HepG2 (cell line): ENCODE results near the gene LGR6. TPM values are rescaled to one million over a fixed set of nuclear protein-coding genes. Genes with fewer than 3 reads are reported as not detected.

Experiments used
- ATAC-seq: fragments of 200-7000 bp; cut with Tn5 transposase; 3 replicates; pipeline ENCODE4 v1.9.1; 2020; ENCODE audit warnings: mild to moderate bottlenecking, moderate library complexity
- BruUV-seq: library from RNA; stranded (reverse); fragments of 400-500 nt; replicated peaks from 2 replicates; lab custom pipeline; 2021; lab: Mats Ljungman, UMichigan
- CTCF ChIA-PET: fragments of 300-600 bp; formaldehyde crosslinking; extraction: SDS; loops from one replicate; lab custom pipeline; 2021; ENCODE audit warnings: low total read pairs, inconsistent platforms, low intra/inter-chr PET ratio; lab: Yijun Ruan, JAX
- POLR2A ChIA-PET: fragments of 350-600 bp; sonication (Branson Sonifier 250); formaldehyde crosslinking; loops from one replicate; lab custom pipeline; 2020; ENCODE audit warnings: antibody characterized with exemption, inconsistent platforms; lab: Yijun Ruan, JAX
- DNase-seq: peaks from one replicate; pipeline ENCODE4 v3.0.0-alpha.2; 2015; ENCODE audit warnings: low spot score
- FAIRE-seq: peaks from 3 replicates; lab custom pipeline; 2011; peaks lifted over from hg19 to GRCh38; lab: Jason Lieb, UNC
- H2AFZ ChIP-seq: one replicate; pipeline ENCODE4 v1.6.1; 2011; ENCODE audit warnings: low read length, inconsistent platforms
- H3K27ac ChIP-seq: fragments of 300-600 bp; 3 replicates; pipeline ENCODE4 v1.8.0; 2011; ENCODE audit warnings: mixed run types, mild to moderate bottlenecking, mixed read lengths, low read length, inconsistent platforms; ENCODE audit not compliant: insufficient read depth; ENCODE audit errors: extremely low read length
- H3K27me3 ChIP-seq, 2 experiments: fragments of 200-600 bp in 1 of 2; 2 replicates in 1 of 2; 3 replicates in 1 of 2; pipeline versions ENCODE4 v1.6.0 to v1.8.0; 2011; ENCODE audit warnings: low read length in 2 of 2, mild to moderate bottlenecking in 2 of 2, moderate library complexity in 2 of 2, inconsistent platforms in 1 of 2; ENCODE audit not compliant: insufficient read depth in 2 of 2, control insufficient read depth in 1 of 2
- H3K36me3 ChIP-seq, 2 experiments: fragments of 200-600 bp in 1 of 2; replicated peaks in 1 of 2; 2 replicates in 1 of 2; 3 replicates in 1 of 2; pipeline versions ENCODE4 v1.5.1 to v1.8.0; 2011; ENCODE audit warnings: low read length in 2 of 2, inconsistent platforms in 1 of 2; ENCODE audit not compliant: insufficient read depth in 2 of 2, control insufficient read depth in 1 of 2
- H3K4me1 ChIP-seq: 2 replicates; pipeline ENCODE4 v1.5.1; 2012; ENCODE audit warnings: low read length, inconsistent platforms; ENCODE audit not compliant: insufficient read depth
- H3K4me2 ChIP-seq: 2 replicates; pipeline ENCODE4 v1.6.0; 2011; ENCODE audit warnings: low read depth, low read length, inconsistent platforms
- H3K4me3 ChIP-seq, 3 experiments: fragments of 200-600 bp in 1 of 3; sonication (generic), shearing (Covaris generic) in 1 of 3; replicated peaks in 1 of 3; 2 replicates each; pipeline ENCODE4 v1.5.1; 2011 to 2016; ENCODE audit warnings: low read length in 3 of 3, inconsistent platforms in 2 of 3, low read depth in 2 of 3, mild to moderate bottlenecking in 2 of 3, control low read depth in 1 of 3, mixed read lengths in 1 of 3; ENCODE audit not compliant: insufficient read depth in 1 of 3
- H3K79me2 ChIP-seq: one replicate; pipeline ENCODE4 v1.6.1; 2011; ENCODE audit warnings: low read length, inconsistent platforms; ENCODE audit not compliant: insufficient read depth
- H3K9ac ChIP-seq: 2 replicates; pipeline ENCODE4 v1.6.0; 2011; ENCODE audit warnings: mild to moderate bottlenecking, low read depth, low read length, inconsistent platforms; ENCODE audit not compliant: insufficient read depth
- H3K9me3 ChIP-seq: 2 replicates; pipeline ENCODE4 v1.5.1; 2012; ENCODE audit warnings: mild to moderate bottlenecking, low read length
- H4K20me1 ChIP-seq: 2 replicates; pipeline ENCODE4 v1.6.0; 2011; ENCODE audit warnings: inconsistent platforms, mild to moderate bottlenecking, low read length, moderate library complexity; ENCODE audit not compliant: insufficient read depth
- HES4 ChIP-seq: sonication (generic); formaldehyde crosslinking; IDR thresholded peaks from 2 replicates; pipeline ENCODE4 v1.9.0; 2021; ENCODE audit warnings: mild to moderate bottlenecking, missing genetic modification reagents, borderline replicate concordance
- MAF1 ChIP-seq: sonication (generic); formaldehyde crosslinking; IDR thresholded peaks from 2 replicates; pipeline ENCODE4 v1.5.0; 2020; ENCODE audit warnings: missing genetic modification reagents, borderline replicate concordance
- REST ChIP-seq, 2 experiments: IDR thresholded peaks; 2 replicates each; pipeline ENCODE4 v1.6.1; 2011 to 2012; ENCODE audit warnings: low read length in 2 of 2, borderline replicate concordance in 1 of 2, low read depth in 1 of 2, mild to moderate bottlenecking in 1 of 2, moderate library complexity in 1 of 2
- TBP ChIP-seq: sonication (generic); formaldehyde crosslinking; IDR thresholded peaks from 2 replicates; pipeline ENCODE4 v1.5.0; 2020; ENCODE audit warnings: missing genetic modification reagents
- TIGD3 ChIP-seq: sonication (generic); formaldehyde crosslinking; IDR thresholded peaks from 2 replicates; pipeline ENCODE4 v1.5.1; 2020; ENCODE audit warnings: mild to moderate bottlenecking, missing genetic modification reagents, borderline replicate concordance
- TSC22D2 ChIP-seq: sonication (generic); formaldehyde crosslinking; IDR thresholded peaks from 2 replicates; pipeline ENCODE4 v1.5.1; 2020; ENCODE audit warnings: missing genetic modification reagents, mild to moderate bottlenecking, borderline replicate concordance
- ZBTB42 ChIP-seq: sonication (generic); formaldehyde crosslinking; IDR thresholded peaks from 2 replicates; pipeline ENCODE4 v1.5.0; 2020; ENCODE audit warnings: mild to moderate bottlenecking, missing genetic modification reagents
- ZBTB43 ChIP-seq: sonication (generic); formaldehyde crosslinking; conservative IDR thresholded peaks from 2 replicates; pipeline ENCODE4 v1.4.0; 2020; ENCODE audit warnings: missing genetic modification reagents
- WGBS: methylation state at CpG from one replicate; pipeline ENCODE4 v1.1.6; 2017; ENCODE audit warnings: low lambda C conversion rate; 5-methylcytosine and 5-hydroxymethylcytosine counted together
- in situ Hi-C: cut with HindIII; loops from 2 replicates; pipeline ENCODE4 v1.10.0; 2017; ENCODE audit warnings: low pct_unique_long_range_greater_than_20kb; ENCODE audit not compliant: extremely low pct_ligation_motif_present
- intact Hi-C: fragments of 100-400 bp; cut with micrococcal nuclease; formaldehyde crosslinking; loops from one replicate; pipeline ENCODE4 v1.10.0; 2022; ENCODE audit not compliant: unreplicated experiment
- polyA plus RNA-seq, 8 experiments: library from polyadenylated mRNA; depleted of rRNA in 3 of 8; stranded (reverse) in 7 of 8; unstranded in 1 of 8; fragments of >200 nt; fragmentation: Illumina TruSeq in 4 of 8; extraction: Trizol in 4 of 8; gene quantifications; 2 replicates each; pipeline versions ENCODE4 v1.2.1 to v1.2.3, GENCODE V29; 2011 to 2016; ENCODE audit warnings: low read depth in 4 of 8, missing spikeins in 1 of 8, mixed read lengths in 1 of 8; ENCODE audit not compliant: insufficient read depth in 1 of 8
- total RNA-seq, 5 experiments: library from RNA; depleted of rRNA; stranded (reverse); fragments of >200 nt; fragmentation: Illumina TruSeq; extraction: Trizol; gene quantifications; 2 replicates each; pipeline ENCODE4 v1.2.3, GENCODE V29; 2016; ENCODE audit warnings: low read depth in 1 of 5

LGR6 gene
- total and polyA plus RNA-seq, 2 of the 13 experiments (the other 11 are each of a cell fraction or from before 2014, with no cell fraction given), result 0.07 TPM; not detected in 1

GRCh38 chr1:202225131-202225530 is 31.5 kb downstream of the LGR6 start (continued):
- TF ChIP-seq REST (IDR thresholded peaks at IDR 0.05; ENCODE audit: borderline replicate concordance in 1 of 2, low read depth in 1 of 2, low read length in 2 of 2) (no peak), ZBTB42 (CRISPR knock-in tag) (no peak), TIGD3 (CRISPR knock-in tag) (no peak)
- TF ChIP-seq, all 625 proteins: peak for 0

GRCh38 chr1:202227053-202227672 is 33.6 kb downstream of the LGR6 start:
- Histone ChIP-seq H3K36me3 (no peaks in the 10 kb centered on the region), H3K79me2 (no peaks in the 10 kb centered on the region), H3K27ac (no peak overlapping the region), H3K9ac (no peak overlapping the region), H3K4me1 (peaks cover 19% of the 10 kb centered on the region), H3K4me3 (no peak overlapping the region), H3K4me2 (no peak overlapping the region), H4K20me1 (no peaks in the 10 kb centered on the region), H3K27me3 (peaks cover 7 to 42% of the 10 kb centered on the region in 2 experiments; a peak in 4 of 5 replicates), H2AFZ (no peak overlapping the region), H3K9me3 (no peaks in the 10 kb centered on the region)
- intact Hi-C loops (no loop called here), in situ Hi-C loops (no loop called here)
- WGBS, result 39% methylated on average over 7 of the region's 7 CpGs
- no TSS peak for BruUV-seq
- ATAC-seq (no peak), FAIRE-seq (no peak), DNase-seq (no peak)
- TF ChIP-seq TBP (no peak), MAF1 (CRISPR knock-in tag) (no peak), TSC22D2 (CRISPR knock-in tag) (no peak), HES4 (CRISPR knock-in tag) (no peak), ZBTB43 (CRISPR knock-in tag) (no peak)
- ChIA-PET POLR2A (no interaction called here), CTCF (no interaction called here)
